Measurements from ENCODE around the gene SEMA4A.
"Not testable (repeated sequence)": the region's sequence is repeated elsewhere in the genome, so short reads cannot be mapped to it uniquely, and the experiment has no call there.

- not testable (repeated sequence) for TF ChIP-seq CTCF (IDR thresholded peaks at IDR 0.05); POLR2AphosphoS5 (IDR thresholded peaks at IDR 0.05; ENCODE audit: low read depth, low read length); SMC3 (IDR thresholded peaks at IDR 0.05; ENCODE audit: low read depth, low read length); MAX (IDR thresholded peaks at IDR 0.05; ENCODE audit: low read depth)
These were observed 28.8 kb downstream of the SEMA4A start for GRCh38 chr1:156182010-156182779.
